Neutrophil (primary cell): ENCODE results near the gene PDE6A.

Source experiments
- H3K27ac ChIP-seq: fragments of 200-600 bp; sonication (generic); 2 replicates; pipeline ENCODE4 v1.5.1; 2016; ENCODE audit warnings: mild to moderate bottlenecking, moderate library complexity
- H3K27me3 ChIP-seq: fragments of 200-600 bp; sonication (generic); 2 replicates; pipeline ENCODE4 v1.6.0; 2016; ENCODE audit warnings: mild to moderate bottlenecking
- H3K36me3 ChIP-seq: fragments of 200-600 bp; sonication (generic); 2 replicates; pipeline ENCODE4 v1.5.1; 2017
- H3K4me1 ChIP-seq, 2 experiments: fragments of 200-600 bp in 1 of 2; sonication (generic) in 1 of 2; 1 replicate in 1 of 2; 2 replicates in 1 of 2; pipeline versions ENCODE4 v1.5.1 to v1.6.1; 2013 to 2016; ENCODE audit warnings: low read depth in 1 of 2, low read length in 1 of 2, mild to moderate bottlenecking in 1 of 2, moderate library complexity in 1 of 2; ENCODE audit not compliant: control insufficient read depth in 1 of 2, insufficient read depth in 1 of 2
- H3K4me3 ChIP-seq, 2 experiments: fragments of 200-600 bp in 1 of 2; sonication (generic) in 1 of 2; 1 replicate in 1 of 2; 2 replicates in 1 of 2; pipeline ENCODE4 v1.5.1; 2013 to 2016; ENCODE audit warnings: low read depth in 1 of 2, low read length in 1 of 2, mild to moderate bottlenecking in 1 of 2, moderate library complexity in 1 of 2
- H3K9me3 ChIP-seq: fragments of 200-600 bp; sonication (generic); 2 replicates; pipeline ENCODE4 v1.5.1; 2016
- TF ChIP-seq, protein P1 (sequence below): fragments of 200-600 bp; sonication (generic); IDR thresholded peaks from 2 replicates; pipeline ENCODE4 v1.5.1; 2016; ENCODE audit warnings: antibody characterized with exemption

The PDE6A gene

DNA sequence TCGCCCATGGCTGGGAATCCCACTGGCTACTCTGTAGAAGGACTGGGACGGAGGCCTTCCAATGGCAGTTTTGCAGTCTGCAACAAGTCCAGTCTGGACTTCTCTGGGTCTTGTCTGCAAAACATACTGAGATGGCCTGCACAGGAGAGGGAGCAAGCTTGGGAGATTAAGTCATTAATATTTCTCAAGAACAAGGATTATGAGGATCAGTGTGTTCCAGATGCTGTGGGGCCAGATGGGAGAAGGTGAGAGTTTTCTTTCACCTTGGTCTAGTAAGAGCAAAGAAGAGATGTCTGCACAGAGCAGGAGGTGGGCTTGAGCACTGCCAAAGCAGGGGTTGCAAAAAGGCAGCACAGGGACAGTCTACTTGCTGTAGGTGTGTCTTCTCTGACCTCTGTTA, at the start of gene PDE6A:
PDE6A (minus strand) TSS at position 128 of the 400 bp plus-strand sequence; CDS start at position 8, 120 bp downstream.
- Histone ChIP-seq H3K4me1 (peaks cover 17% of the 10 kb centered on the region in 2 experiments), H3K27ac (no peak within 1 kb of the TSS), H3K4me3 (no peak within 1 kb of the TSS), H3K9me3 (no peaks in the 10 kb centered on the region), H3K27me3 (no peaks in the 10 kb centered on the region), H3K36me3 (no peaks in the 10 kb centered on the region)
- TF ChIP-seq, protein P1, sequence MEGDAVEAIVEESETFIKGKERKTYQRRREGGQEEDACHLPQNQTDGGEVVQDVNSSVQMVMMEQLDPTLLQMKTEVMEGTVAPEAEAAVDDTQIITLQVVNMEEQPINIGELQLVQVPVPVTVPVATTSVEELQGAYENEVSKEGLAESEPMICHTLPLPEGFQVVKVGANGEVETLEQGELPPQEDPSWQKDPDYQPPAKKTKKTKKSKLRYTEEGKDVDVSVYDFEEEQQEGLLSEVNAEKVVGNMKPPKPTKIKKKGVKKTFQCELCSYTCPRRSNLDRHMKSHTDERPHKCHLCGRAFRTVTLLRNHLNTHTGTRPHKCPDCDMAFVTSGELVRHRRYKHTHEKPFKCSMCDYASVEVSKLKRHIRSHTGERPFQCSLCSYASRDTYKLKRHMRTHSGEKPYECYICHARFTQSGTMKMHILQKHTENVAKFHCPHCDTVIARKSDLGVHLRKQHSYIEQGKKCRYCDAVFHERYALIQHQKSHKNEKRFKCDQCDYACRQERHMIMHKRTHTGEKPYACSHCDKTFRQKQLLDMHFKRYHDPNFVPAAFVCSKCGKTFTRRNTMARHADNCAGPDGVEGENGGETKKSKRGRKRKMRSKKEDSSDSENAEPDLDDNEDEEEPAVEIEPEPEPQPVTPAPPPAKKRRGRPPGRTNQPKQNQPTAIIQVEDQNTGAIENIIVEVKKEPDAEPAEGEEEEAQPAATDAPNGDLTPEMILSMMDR, result no peak

DNA sequence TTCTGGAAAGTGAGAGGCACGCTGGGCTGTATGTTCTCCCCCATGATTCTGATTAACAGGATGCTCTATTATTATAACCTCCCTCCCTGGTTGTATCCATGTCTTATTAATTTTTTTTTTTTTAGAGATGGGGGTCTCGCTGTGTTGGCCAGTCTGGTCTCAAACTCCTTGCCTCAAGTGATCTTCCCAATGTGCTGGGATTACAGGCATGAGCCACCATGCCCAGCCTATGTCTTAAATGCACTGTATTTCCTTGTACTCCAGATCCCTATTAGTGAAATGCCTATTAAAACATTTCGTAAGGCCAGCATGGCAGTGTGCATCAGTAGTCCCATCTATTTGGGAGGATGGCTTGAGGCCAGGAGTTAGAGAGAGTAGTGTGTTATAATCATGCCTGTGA, 48.9 kb upstream of the PDE6A start:
- H3K4me1 ChIP-seq, result no peaks in the 10 kb centered on the region
- TF ChIP-seq, protein P1, result no peak

DNA sequence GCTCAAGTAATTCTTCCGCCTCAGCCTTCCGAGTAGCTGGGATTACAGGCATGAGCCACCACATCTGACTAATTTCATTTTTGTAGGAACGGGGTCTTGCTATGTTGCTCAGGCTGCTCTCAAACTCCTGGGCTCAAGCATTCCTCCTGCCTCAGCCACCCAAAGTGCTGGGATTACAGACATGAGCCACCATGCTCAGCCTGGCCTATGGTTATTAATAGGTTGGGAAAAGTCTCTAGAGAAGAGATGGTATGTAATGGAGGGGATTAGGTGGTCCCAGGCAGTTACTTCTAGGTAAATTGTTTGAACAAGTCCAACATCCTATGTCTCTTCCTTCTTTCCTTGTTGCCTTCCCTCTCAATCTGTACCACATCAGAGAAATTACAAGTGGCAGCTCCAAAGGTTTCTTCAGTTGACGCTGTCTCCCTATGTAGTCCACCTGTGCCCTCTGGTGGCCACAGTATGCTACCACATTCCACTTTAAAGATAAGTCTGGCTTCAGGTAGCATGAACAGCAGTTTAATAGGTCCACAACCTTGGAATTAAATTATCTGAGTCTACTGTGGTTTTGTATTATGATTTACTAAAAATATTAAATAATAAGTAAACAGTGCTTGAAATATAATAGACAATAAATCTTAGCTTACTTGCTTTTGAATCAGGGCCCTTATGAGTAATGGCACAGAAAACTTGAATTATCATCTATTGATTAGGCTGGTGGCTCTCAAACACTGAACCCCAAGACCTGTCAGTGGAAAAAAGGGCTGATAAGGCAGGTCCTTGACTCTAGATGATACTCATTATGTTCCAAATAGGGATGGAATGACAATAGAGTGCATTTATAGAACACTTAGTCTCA, 46.2 kb upstream of the PDE6A start:
- TF ChIP-seq, protein P1, result peak; percentile 83
- H3K9me3 ChIP-seq, result no peaks in the 10 kb centered on the region
- no peak overlapping the region for H3K4me3 ChIP-seq
- no peak overlapping the region for H3K27ac ChIP-seq
- no peaks in the 10 kb centered on the region for H3K27me3 ChIP-seq
- peaks cover 5% of the 10 kb centered on the region for H3K36me3 ChIP-seq
- H3K4me1 ChIP-seq, result no peaks in the 10 kb centered on the region

More for the DNA sequence above, 48.9 kb upstream of the PDE6A start:
- Histone ChIP-seq H3K27ac (no peak overlapping the region), H3K9me3 (no peaks in the 10 kb centered on the region), H3K36me3 (peaks cover 5% of the 10 kb centered on the region), H3K4me3 (no peak overlapping the region), H3K27me3 (no peaks in the 10 kb centered on the region)

DNA sequence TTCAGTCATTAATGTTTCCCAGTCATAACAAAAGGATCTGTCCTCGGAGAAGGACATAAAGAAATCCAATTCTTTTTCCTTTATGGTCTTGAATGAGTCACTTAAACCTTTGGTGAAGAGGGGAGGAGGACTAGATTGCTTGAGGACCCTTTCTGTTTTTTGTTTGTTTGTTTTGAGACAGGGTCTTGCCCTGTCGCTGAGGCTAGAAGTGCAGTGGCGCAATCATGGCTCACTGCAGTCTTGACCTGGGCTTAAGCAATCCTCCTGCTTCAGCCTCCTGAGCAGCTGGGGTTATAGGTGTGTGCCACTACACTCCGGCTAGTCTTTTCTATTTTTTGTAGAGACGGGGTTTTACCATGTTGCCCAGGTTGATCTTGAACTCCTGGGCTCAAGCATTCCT, 43.5 kb upstream of the PDE6A start:
- H3K27ac ChIP-seq, result no peak overlapping the region
- H3K27me3 ChIP-seq, result no peaks in the 10 kb centered on the region
- no peak overlapping the region for H3K4me3 ChIP-seq
- H3K36me3 ChIP-seq, result no peaks in the 10 kb centered on the region
- no peaks in the 10 kb centered on the region for H3K9me3 ChIP-seq
- TF ChIP-seq, protein P1, result no peak
- H3K4me1 ChIP-seq, result no peaks in the 10 kb centered on the region

DNA sequence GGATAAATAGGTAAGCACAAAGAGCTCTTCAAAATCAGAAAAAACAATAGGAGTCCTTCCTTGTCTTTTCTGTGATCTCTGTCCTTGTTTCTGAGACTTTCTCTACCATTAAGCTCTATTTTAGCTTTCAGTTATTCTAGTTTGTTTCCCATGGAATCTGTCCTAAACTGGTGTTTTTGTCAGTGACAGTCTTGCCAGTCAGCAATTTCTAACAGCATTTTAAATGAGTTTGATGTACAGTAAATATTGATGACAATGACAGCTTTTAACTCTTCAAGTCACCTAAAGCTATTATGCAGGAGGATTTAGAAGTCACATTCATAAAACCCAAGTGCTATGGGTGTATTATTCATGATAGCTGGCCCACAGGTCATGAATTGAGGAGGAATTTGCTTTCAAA, 37.9 kb upstream of the PDE6A start:
- Histone ChIP-seq H3K27ac (no peak overlapping the region), H3K9me3 (no peaks in the 10 kb centered on the region), H3K4me3 (no peak overlapping the region), H3K27me3 (no peaks in the 10 kb centered on the region), H3K36me3 (peaks cover 29% of the 10 kb centered on the region), H3K4me1 (no peaks in the 10 kb centered on the region)
- TF ChIP-seq, protein P1, result no peak
